CD4-positive, alpha-beta T cell treated with Interleukin-10 for 1 hour (primary cell): Measurements from ENCODE around the gene DTD1.
A peak's percentile ranks its signal among the peaks of the same experiment; 100 is the strongest.

Experiments used
- DNase-seq: peaks from one replicate; pipeline ENCODE4 v3.0.0-alpha.2; 2020

Gene DTD1

GRCh38 chr20:18621004-18621403, 33.1 kb downstream of the DTD1 start:
- no peak for DNase-seq

- no peak for DNase-seq
These were observed 35.5 kb downstream of the DTD1 start for GRCh38 chr20:18623156-18623910.

- DNase-seq: no peak
These were observed 37.1 kb downstream of the DTD1 start for GRCh38 chr20:18624948-18625347.

GRCh38 chr20:18625907-18626655, 38.2 kb downstream of the DTD1 start:
- no peak for DNase-seq

- no peak for DNase-seq
These were observed 40.6 kb downstream of the DTD1 start for GRCh38 chr20:18628330-18628920.

- DNase-seq: peak; percentile 50
These were observed 44.4 kb downstream of the DTD1 start for GRCh38 chr20:18632196-18632789.

GRCh38 chr20:18633411-18633810, 45.6 kb downstream of the DTD1 start:
- DNase-seq: no peak

GRCh38 chr20:18634501-18634900, 46.6 kb downstream of the DTD1 start:
- no peak for DNase-seq

GRCh38 chr20:18635380-18635779, 47.5 kb downstream of the DTD1 start:
- no peak for DNase-seq

GRCh38 chr20:18637224-18637623, 49.4 kb downstream of the DTD1 start:
- DNase-seq: no peak

GRCh38 chr20:18638768-18639167, 50.9 kb downstream of the DTD1 start:
- DNase-seq: no peak

- no peak for DNase-seq
These were observed 51.7 kb downstream of the DTD1 start for GRCh38 chr20:18639501-18639979.

- DNase-seq: no peak
These were observed 57.4 kb downstream of the DTD1 start for GRCh38 chr20:18645196-18645745.

GRCh38 chr20:18645851-18646250, 58.0 kb downstream of the DTD1 start:
- DNase-seq: no peak

- no peak for DNase-seq
These were observed 59.9 kb downstream of the DTD1 start for GRCh38 chr20:18647777-18648176.

GRCh38 chr20:18650224-18650623, 62.4 kb downstream of the DTD1 start:
- no peak for DNase-seq

- no peak for DNase-seq
These were observed 66.0 kb downstream of the DTD1 start for GRCh38 chr20:18653736-18654447.

- DNase-seq: no peak
These were observed 66.6 kb downstream of the DTD1 start for GRCh38 chr20:18654448-18654773.

GRCh38 chr20:18657575-18657974, 69.7 kb downstream of the DTD1 start:
- DNase-seq: no peak

GRCh38 chr20:18662279-18663040, 74.6 kb downstream of the DTD1 start:
- DNase-seq: no peak

GRCh38 chr20:18663932-18664331, 76.1 kb downstream of the DTD1 start:
- DNase-seq: no peak

GRCh38 chr20:18665135-18665534, 77.3 kb downstream of the DTD1 start:
- DNase-seq: no peak
